Neural cell (in vitro differentiated cells): Measurements from ENCODE around the gene IREB2. TPM values are rescaled to one million over a fixed set of nuclear protein-coding genes. Genes with fewer than 3 reads are reported as not detected.

Experiments used
- H2AFZ ChIP-seq: fragments of 200-600, 300-800 bp; sonication (generic), shearing (Covaris generic); 2 replicates; pipeline ENCODE4 v1.6.0; 2014; ENCODE audit warnings: low read depth, mild to moderate bottlenecking, antibody characterized with exemption, low read length, moderate library complexity
- H3F3A ChIP-seq: fragments of 200-600 bp; shearing (Covaris generic); 2 replicates; pipeline ENCODE4 v1.6.1; 2016; ENCODE audit warnings: mild to moderate bottlenecking, moderate library complexity, mixed read lengths, antibody characterized with exemption, low read length; ENCODE audit not compliant: insufficient read depth, poor library complexity, severe bottlenecking
- H3K27ac ChIP-seq: fragments of 200-600, 300-800 bp; sonication (generic), shearing (Covaris generic); 2 replicates; pipeline ENCODE4 v1.5.1; 2014; ENCODE audit warnings: mild to moderate bottlenecking, low read length, moderate library complexity
- H3K27me3 ChIP-seq: fragments of 300-800, 200-600 bp; sonication (generic), shearing (Covaris generic); 2 replicates; pipeline ENCODE4 v1.6.0; 2014; ENCODE audit warnings: mild to moderate bottlenecking, low read depth, low read length, moderate library complexity; ENCODE audit not compliant: insufficient read depth
- H3K36me3 ChIP-seq: fragments of 300-800, 200-600 bp; sonication (generic), shearing (Covaris generic); 2 replicates; pipeline ENCODE4 v1.5.1; 2014; ENCODE audit warnings: mild to moderate bottlenecking, antibody characterized with exemption, low read length, moderate library complexity; ENCODE audit not compliant: insufficient read depth
- H3K4me2 ChIP-seq: fragments of 300-800, 200-600 bp; sonication (generic), shearing (Covaris generic); 2 replicates; pipeline ENCODE4 v1.6.0; 2014; ENCODE audit warnings: mild to moderate bottlenecking, low read length
- H3K4me3 ChIP-seq: fragments of 300-800, 200-600 bp; sonication (generic), shearing (Covaris generic); 2 replicates; pipeline ENCODE4 v1.5.1; 2014; ENCODE audit warnings: mild to moderate bottlenecking, low read length, moderate library complexity
- H3K79me2 ChIP-seq: fragments of 200-600 bp; shearing (Covaris generic); replicated peaks from 2 replicates; pipeline ENCODE4 v1.6.0; 2014; ENCODE audit warnings: mild to moderate bottlenecking, low read length, moderate library complexity; ENCODE audit not compliant: insufficient read depth
- H3K9ac ChIP-seq: fragments of 300-800, 200-600 bp; sonication (generic), shearing (Covaris generic); 2 replicates; pipeline ENCODE4 v1.6.1; 2016; ENCODE audit warnings: mild to moderate bottlenecking, low read length, mixed read lengths
- H3K9me2 ChIP-seq: fragments of 200-600 bp; shearing (Covaris generic); 2 replicates; pipeline ENCODE4 v1.6.1; 2016; ENCODE audit warnings: mild to moderate bottlenecking, low read length, mixed read lengths; ENCODE audit not compliant: insufficient read depth
- H3K9me3 ChIP-seq: fragments of 200-600, 300-800 bp; sonication (generic), shearing (Covaris generic); 2 replicates; pipeline ENCODE4 v1.6.1; 2016; ENCODE audit warnings: mild to moderate bottlenecking, mixed run types, low read length, moderate library complexity, mixed read lengths
- H4K20me1 ChIP-seq: fragments of 200-600 bp; shearing (Covaris generic); 2 replicates; pipeline ENCODE4 v1.6.1; 2016; ENCODE audit warnings: mild to moderate bottlenecking, mixed run types; ENCODE audit not compliant: insufficient read depth
- EP300 ChIP-seq: fragments of 450-650 bp; conservative IDR thresholded peaks from 2 replicates; pipeline ENCODE4 v1.6.1; 2014; ENCODE audit warnings: antibody characterized with exemption, mild to moderate bottlenecking, moderate library complexity; ENCODE audit not compliant: poor library complexity, severe bottlenecking
- EZH2 ChIP-seq: fragments of 200-600, 300-800 bp; shearing (Covaris generic), sonication (generic); IDR thresholded peaks from 2 replicates; pipeline ENCODE4 v1.6.1; 2014; ENCODE audit warnings: antibody characterized with exemption, low read length, borderline replicate concordance, mild to moderate bottlenecking; ENCODE audit not compliant: insufficient read depth, poor library complexity, severe bottlenecking
- MXI1 ChIP-seq: fragments of 450-650 bp; conservative IDR thresholded peaks from 2 replicates; pipeline ENCODE4 v1.6.1; 2014; ENCODE audit warnings: antibody characterized with exemption, mild to moderate bottlenecking; ENCODE audit not compliant: poor library complexity, severe bottlenecking
- POLR2AphosphoS5 ChIP-seq: IDR thresholded peaks from 2 replicates; pipeline ENCODE4 v1.6.1; 2012
- RAD21 ChIP-seq: fragments of 450-650 bp; conservative IDR thresholded peaks from 2 replicates; pipeline ENCODE4 v1.6.1; 2014; ENCODE audit warnings: antibody characterized with exemption, mild to moderate bottlenecking, moderate library complexity
- SMC3 ChIP-seq: fragments of 450-650 bp; conservative IDR thresholded peaks from 2 replicates; pipeline ENCODE4 v1.6.1; 2014; ENCODE audit warnings: antibody characterized with exemption, mild to moderate bottlenecking, moderate library complexity; ENCODE audit not compliant: poor library complexity
- TAF1 ChIP-seq: IDR thresholded peaks from 2 replicates; pipeline ENCODE4 v1.6.1; 2012; ENCODE audit warnings: low read depth
- polyA plus RNA-seq: library from polyadenylated mRNA; depleted of rRNA; stranded (reverse); fragments of >200 nt; gene quantifications from 2 replicates; pipeline ENCODE4 v1.2.3, GENCODE V29; 2014
- TF ChIP-seq, protein P1 (sequence below): fragments of 450-650 bp; IDR thresholded peaks from 2 replicates; pipeline ENCODE4 v1.5.1; 2014; ENCODE audit warnings: antibody characterized with exemption, mild to moderate bottlenecking, moderate library complexity; ENCODE audit not compliant: poor library complexity, severe bottlenecking
- TF ChIP-seq, protein P2 (sequence below): IDR thresholded peaks from 2 replicates; pipeline ENCODE4 v1.6.1; 2012; ENCODE audit warnings: borderline replicate concordance

IREB2 gene
- polyA plus RNA-seq, 1 donor from 2014 or later, result 45.5 TPM

DNA sequence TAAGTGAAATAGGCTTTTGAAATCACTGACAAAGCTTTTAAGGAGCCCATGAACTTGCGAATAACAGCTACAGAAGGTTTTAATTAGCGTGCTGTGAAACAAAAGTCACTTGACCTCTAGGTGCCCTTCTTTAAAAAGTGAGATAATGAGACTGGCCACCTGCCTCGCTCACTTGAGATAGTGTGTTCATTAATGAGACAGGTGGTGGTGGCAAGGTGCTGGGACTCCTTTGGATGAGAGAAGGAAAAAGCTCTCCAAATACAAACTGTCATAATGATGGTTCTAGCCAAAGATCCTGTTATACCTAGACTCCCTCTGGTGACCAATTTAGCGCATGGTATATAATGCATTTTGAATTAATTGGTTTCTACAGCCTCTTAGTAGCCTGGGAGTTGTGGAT, 22.7 kb upstream of the IREB2 start:
- Histone ChIP-seq H2AFZ (no peak overlapping the region), H4K20me1 (no peaks in the 10 kb centered on the region), H3K79me2 (no peaks in the 10 kb centered on the region), H3K9me3 (no peaks in the 10 kb centered on the region), H3K27ac (no peak overlapping the region), H3K4me3 (no peak overlapping the region), H3K27me3 (no peaks in the 10 kb centered on the region), H3K9me2 (no peaks in the 10 kb centered on the region), H3K9ac (no peak overlapping the region), H3K36me3 (no peaks in the 10 kb centered on the region), H3F3A (no peaks in the 10 kb centered on the region), H3K4me2 (no peak overlapping the region)
- TF ChIP-seq SMC3 (peak; percentile 68), MXI1 (no peak), RAD21 (peak; percentile 57)
- TF ChIP-seq, protein P1, sequence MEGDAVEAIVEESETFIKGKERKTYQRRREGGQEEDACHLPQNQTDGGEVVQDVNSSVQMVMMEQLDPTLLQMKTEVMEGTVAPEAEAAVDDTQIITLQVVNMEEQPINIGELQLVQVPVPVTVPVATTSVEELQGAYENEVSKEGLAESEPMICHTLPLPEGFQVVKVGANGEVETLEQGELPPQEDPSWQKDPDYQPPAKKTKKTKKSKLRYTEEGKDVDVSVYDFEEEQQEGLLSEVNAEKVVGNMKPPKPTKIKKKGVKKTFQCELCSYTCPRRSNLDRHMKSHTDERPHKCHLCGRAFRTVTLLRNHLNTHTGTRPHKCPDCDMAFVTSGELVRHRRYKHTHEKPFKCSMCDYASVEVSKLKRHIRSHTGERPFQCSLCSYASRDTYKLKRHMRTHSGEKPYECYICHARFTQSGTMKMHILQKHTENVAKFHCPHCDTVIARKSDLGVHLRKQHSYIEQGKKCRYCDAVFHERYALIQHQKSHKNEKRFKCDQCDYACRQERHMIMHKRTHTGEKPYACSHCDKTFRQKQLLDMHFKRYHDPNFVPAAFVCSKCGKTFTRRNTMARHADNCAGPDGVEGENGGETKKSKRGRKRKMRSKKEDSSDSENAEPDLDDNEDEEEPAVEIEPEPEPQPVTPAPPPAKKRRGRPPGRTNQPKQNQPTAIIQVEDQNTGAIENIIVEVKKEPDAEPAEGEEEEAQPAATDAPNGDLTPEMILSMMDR, result peak; percentile 61

DNA sequence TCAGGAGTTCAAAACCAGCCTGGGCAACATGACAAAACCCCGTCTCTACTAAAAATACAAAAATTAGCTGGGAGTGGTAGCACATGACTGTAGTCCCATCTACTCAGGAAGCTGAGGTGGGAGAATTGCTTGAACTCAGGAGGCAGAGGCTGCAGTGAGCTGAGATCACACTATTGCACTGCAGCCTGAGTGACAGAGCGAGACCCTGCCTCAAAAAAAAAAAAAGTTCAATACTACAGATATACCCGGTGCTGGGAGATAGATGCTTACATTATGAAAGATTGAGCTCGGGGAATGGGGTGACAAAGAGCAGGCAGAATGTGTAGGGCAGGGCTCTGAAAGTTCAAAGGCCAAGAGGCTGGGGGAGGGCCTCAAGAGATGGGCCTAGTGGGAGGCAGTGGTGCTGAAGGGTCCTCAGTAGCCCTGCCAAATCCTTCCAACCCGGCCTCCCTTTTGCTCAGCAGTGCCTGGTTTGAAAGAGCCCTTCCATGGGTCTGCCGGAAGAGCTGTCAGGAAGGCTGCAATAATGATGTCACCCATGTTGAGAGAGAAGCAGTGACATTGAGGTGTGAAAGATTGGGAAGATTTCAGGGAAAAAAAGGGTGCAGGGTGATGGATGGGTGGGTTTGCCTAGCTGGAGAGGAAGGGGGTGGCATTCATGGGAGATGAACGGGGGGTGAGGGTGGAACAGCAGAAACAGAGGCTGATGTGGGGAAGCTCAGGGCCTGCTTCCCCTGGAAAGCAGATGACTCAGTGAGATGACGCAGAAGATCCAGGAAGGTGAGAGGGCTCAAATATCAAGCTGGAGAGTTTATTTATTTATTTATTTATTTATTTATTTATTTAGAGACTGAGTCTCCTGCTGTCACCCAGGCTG, 20.0 kb upstream of the IREB2 start:
- no peaks in the 10 kb centered on the region for H3K9me3 ChIP-seq
- H3K4me2 ChIP-seq, result no peak overlapping the region
- TF ChIP-seq TAF1 (no peak), MXI1 (no peak), EP300 (no peak), SMC3 (no peak), RAD21 (no peak), POLR2AphosphoS5 (no peak), EZH2 (no peak)
- TF ChIP-seq, protein P2, sequence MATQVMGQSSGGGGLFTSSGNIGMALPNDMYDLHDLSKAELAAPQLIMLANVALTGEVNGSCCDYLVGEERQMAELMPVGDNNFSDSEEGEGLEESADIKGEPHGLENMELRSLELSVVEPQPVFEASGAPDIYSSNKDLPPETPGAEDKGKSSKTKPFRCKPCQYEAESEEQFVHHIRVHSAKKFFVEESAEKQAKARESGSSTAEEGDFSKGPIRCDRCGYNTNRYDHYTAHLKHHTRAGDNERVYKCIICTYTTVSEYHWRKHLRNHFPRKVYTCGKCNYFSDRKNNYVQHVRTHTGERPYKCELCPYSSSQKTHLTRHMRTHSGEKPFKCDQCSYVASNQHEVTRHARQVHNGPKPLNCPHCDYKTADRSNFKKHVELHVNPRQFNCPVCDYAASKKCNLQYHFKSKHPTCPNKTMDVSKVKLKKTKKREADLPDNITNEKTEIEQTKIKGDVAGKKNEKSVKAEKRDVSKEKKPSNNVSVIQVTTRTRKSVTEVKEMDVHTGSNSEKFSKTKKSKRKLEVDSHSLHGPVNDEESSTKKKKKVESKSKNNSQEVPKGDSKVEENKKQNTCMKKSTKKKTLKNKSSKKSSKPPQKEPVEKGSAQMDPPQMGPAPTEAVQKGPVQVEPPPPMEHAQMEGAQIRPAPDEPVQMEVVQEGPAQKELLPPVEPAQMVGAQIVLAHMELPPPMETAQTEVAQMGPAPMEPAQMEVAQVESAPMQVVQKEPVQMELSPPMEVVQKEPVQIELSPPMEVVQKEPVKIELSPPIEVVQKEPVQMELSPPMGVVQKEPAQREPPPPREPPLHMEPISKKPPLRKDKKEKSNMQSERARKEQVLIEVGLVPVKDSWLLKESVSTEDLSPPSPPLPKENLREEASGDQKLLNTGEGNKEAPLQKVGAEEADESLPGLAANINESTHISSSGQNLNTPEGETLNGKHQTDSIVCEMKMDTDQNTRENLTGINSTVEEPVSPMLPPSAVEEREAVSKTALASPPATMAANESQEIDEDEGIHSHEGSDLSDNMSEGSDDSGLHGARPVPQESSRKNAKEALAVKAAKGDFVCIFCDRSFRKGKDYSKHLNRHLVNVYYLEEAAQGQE, result no peak
- TF ChIP-seq, protein P1, result no peak
- H3F3A ChIP-seq, result no peaks in the 10 kb centered on the region
- no peak overlapping the region for H2AFZ ChIP-seq
- no peaks in the 10 kb centered on the region for H3K36me3 ChIP-seq
- no peaks in the 10 kb centered on the region for H3K79me2 ChIP-seq
- no peak overlapping the region for H3K4me3 ChIP-seq
- H3K27ac ChIP-seq, result no peak overlapping the region
- no peak overlapping the region for H3K9ac ChIP-seq
- H3K9me2 ChIP-seq, result no peaks in the 10 kb centered on the region
- H3K27me3 ChIP-seq, result no peaks in the 10 kb centered on the region
- H4K20me1 ChIP-seq, result no peaks in the 10 kb centered on the region
